A549 (cell line): ENCODE data around the gene LRRC72.

Experiments
- CBX2 ChIP-seq: fragments of 200-600 bp; sonication (generic); IDR thresholded peaks from 2 replicates; pipeline ENCODE4 v1.6.1; 2016; ENCODE audit warnings: low read depth, mild to moderate bottlenecking, borderline replicate concordance
- CHD2 ChIP-seq: fragments of 150-350 bp; IDR thresholded peaks from 2 replicates; pipeline ENCODE4 v1.6.1; 2014; ENCODE audit warnings: low read length; ENCODE audit not compliant: partially characterized antibody
- CTCF ChIP-seq: fragments of >200 bp; sonication (Bioruptor Twin); formaldehyde crosslinking; IDR thresholded peaks from 3 replicates; pipeline ENCODE4 v1.5.1; 2016
- EP300 ChIP-seq, 2 experiments: fragments of >200 bp; sonication (Bioruptor Twin); formaldehyde crosslinking; IDR thresholded peaks; 2 replicates in 1 of 2; 3 replicates in 1 of 2; pipeline ENCODE4 v1.6.1; 2016 to 2017
- JUNB ChIP-seq: fragments of >200 bp; sonication (Bioruptor Twin); formaldehyde crosslinking; IDR thresholded peaks from 2 replicates; pipeline ENCODE4 v1.6.1; 2016
- PBX3 ChIP-seq: IDR thresholded peaks from 2 replicates; pipeline ENCODE4 v1.6.1; 2012
- POLR2A ChIP-seq: IDR thresholded peaks from 2 replicates; pipeline ENCODE4 v1.6.1; 2012; ENCODE audit warnings: mild to moderate bottlenecking, low read length
- REST ChIP-seq: fragments of 200-600 bp; sonication (generic); IDR thresholded peaks from 2 replicates; pipeline ENCODE4 v1.6.1; 2016; ENCODE audit warnings: antibody characterized with exemption, mild to moderate bottlenecking, moderate library complexity

GRCh38 chr7:16502303-16502702, 24.3 kb upstream of the LRRC72 start:
- TF ChIP-seq CBX2 (no peak), EP300 (IDR thresholded peaks at IDR 0.05) (no peak), CTCF (no peak), JUNB (no peak), REST (no peak), CHD2 (no peak), PBX3 (no peak), POLR2A (no peak)
